A549 (cell line): ENCODE data around the gene DDX56.

Source experiments
- CTCF ChIP-seq: fragments of >200 bp; sonication (Bioruptor Twin); formaldehyde crosslinking; IDR thresholded peaks from 3 replicates; pipeline ENCODE4 v1.5.1; 2016
- GATA3 ChIP-seq: IDR thresholded peaks from 2 replicates; pipeline ENCODE4 v1.6.1; 2012; ENCODE audit warnings: borderline replicate concordance
- SMC3 ChIP-seq: fragments of >200 bp; sonication (Bioruptor Twin); formaldehyde crosslinking; IDR thresholded peaks from 3 replicates; pipeline ENCODE4 v1.6.1; 2018; ENCODE audit warnings: inconsistent platforms
- USF2 ChIP-seq: fragments of 450-650 bp; IDR thresholded peaks from 2 replicates; pipeline ENCODE4 v1.6.1; 2014; ENCODE audit warnings: antibody characterized with exemption

- no peak for TF ChIP-seq CTCF
- no peak for TF ChIP-seq GATA3
- no peak for TF ChIP-seq USF2
- TF ChIP-seq SMC3, result no peak
Measured at GRCh38 chr7:44522315-44522714, 51.4 kb downstream of the DDX56 start.
